Smooth muscle cell (in vitro differentiated cells): ENCODE data around the gene RARRES1. TPM values are rescaled to one million over a fixed set of nuclear protein-coding genes. Genes with fewer than 3 reads are reported as not detected.
A peak's percentile ranks its signal among the peaks of the same experiment; 100 is the strongest.

Experiments
- DNase-seq: peaks from one replicate; lab custom pipeline; 2025; ENCODE audit not compliant: unreplicated experiment; lab: John Stamatoyannopoulos, UW
- H2AFZ ChIP-seq: fragments of 200-600 bp; sonication (generic); 2 replicates; pipeline ENCODE4 v1.6.0; 2016; ENCODE audit warnings: antibody characterized with exemption, low read depth, mild to moderate bottlenecking
- H3F3A ChIP-seq: fragments of 200-600 bp; sonication (generic); 2 replicates; pipeline ENCODE4 v1.6.0; 2017; ENCODE audit warnings: antibody characterized with exemption, low read depth
- H3K27ac ChIP-seq: fragments of 200-600 bp; sonication (generic); 2 replicates; pipeline ENCODE4 v1.5.1; 2016; ENCODE audit warnings: low read depth, mild to moderate bottlenecking
- H3K27me3 ChIP-seq: fragments of 200-600 bp; sonication (generic); 2 replicates; pipeline ENCODE4 v1.6.1; 2016; ENCODE audit warnings: low read depth, mild to moderate bottlenecking
- H3K36me3 ChIP-seq: fragments of 200-600 bp; sonication (generic); 2 replicates; pipeline ENCODE4 v1.5.1; 2016; ENCODE audit warnings: low read depth
- H3K4me1 ChIP-seq: fragments of 200-600 bp; sonication (generic); 2 replicates; pipeline ENCODE4 v1.5.1; 2016; ENCODE audit warnings: low read depth
- H3K4me2 ChIP-seq: fragments of 200-600 bp; sonication (generic); 2 replicates; pipeline ENCODE4 v1.6.0; 2016; ENCODE audit warnings: mild to moderate bottlenecking
- H3K4me3 ChIP-seq: fragments of 200-600 bp; sonication (generic); 2 replicates; pipeline ENCODE4 v1.5.1; 2016; ENCODE audit warnings: mild to moderate bottlenecking
- H3K79me2 ChIP-seq: fragments of 200-600 bp; sonication (generic); 2 replicates; pipeline ENCODE4 v1.6.0; 2016; ENCODE audit warnings: low read depth, mild to moderate bottlenecking
- H3K9ac ChIP-seq: fragments of 200-600 bp; sonication (generic); 2 replicates; pipeline ENCODE4 v1.6.0; 2016; ENCODE audit warnings: low read depth
- H3K9me3 ChIP-seq: fragments of 200-600 bp; sonication (generic); replicated peaks from 2 replicates; pipeline ENCODE4 v1.5.1; 2016; ENCODE audit warnings: low read depth
- H4K20me1 ChIP-seq: fragments of 200-600 bp; sonication (generic); 2 replicates; pipeline ENCODE4 v1.6.0; 2016; ENCODE audit warnings: low read depth
- WGBS: methylation state at CpG from one replicate; pipeline ENCODE4 v1.1.7; 2016; ENCODE audit warnings: low lambda C conversion rate; 5-methylcytosine and 5-hydroxymethylcytosine counted together
- polyA plus RNA-seq: library from polyadenylated mRNA; unstranded; fragments of >200 nt; fragmentation: Nextera tagmentation; extraction: Ambion mirVana; gene quantifications from 2 replicates; pipeline ENCODE4 v1.2.1, GENCODE V29; 2016
- total RNA-seq: library from RNA; depleted of rRNA; stranded (reverse); fragments of >200 nt; gene quantifications from 2 replicates; pipeline ENCODE4 v1.2.3, GENCODE V29; 2014
- TF ChIP-seq, protein P1 (sequence below): fragments of 200-600 bp; sonication (generic); IDR thresholded peaks from 2 replicates; pipeline ENCODE4 v1.5.1; 2017; ENCODE audit warnings: borderline replicate concordance, mild to moderate bottlenecking, antibody characterized with exemption; ENCODE audit not compliant: insufficient read depth, poor library complexity, severe bottlenecking

The RARRES1 gene
- total and polyA plus RNA-seq, 2 experiments from 2014 or later, result 6.6 to 15.3 TPM

DNA sequence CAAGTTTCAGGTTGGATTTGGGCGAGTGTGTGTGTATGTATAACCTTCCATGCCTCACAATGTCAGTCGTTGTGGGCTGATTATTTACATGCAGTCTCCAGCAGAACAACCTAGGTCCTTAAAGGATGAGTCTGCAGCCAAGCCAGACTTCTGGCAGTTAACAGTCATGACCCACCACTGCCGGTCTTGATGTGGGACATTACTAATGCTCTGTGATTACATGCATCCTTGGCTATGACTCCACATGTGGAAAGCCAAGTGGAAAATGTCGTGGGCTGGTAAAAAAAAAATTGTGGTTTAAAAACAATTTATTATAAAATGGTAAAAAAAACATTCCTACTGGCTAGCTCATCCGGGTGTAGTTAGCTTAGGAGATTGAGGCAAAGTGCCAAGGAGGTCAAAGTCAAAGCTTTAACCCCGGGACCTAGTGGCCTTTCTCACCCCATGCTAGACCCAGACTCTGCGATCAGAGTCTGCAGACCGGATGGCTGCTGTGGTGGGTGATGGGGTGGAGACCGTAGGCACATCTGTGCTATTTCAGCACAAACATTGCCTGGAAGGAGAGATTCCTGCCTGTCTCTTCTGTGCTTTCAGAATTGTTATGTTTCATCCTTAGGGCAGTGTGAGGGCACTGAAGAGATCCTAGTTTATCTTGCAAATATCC is 6.8 kb downstream of the RARRES1 start:
- peak overlapping the region; percentile 96 for H3K27ac ChIP-seq
- H3K9ac ChIP-seq, result peak overlapping the region; percentile 82
- no peaks in the 10 kb centered on the region for H4K20me1 ChIP-seq
- no peaks in the 10 kb centered on the region for H3K79me2 ChIP-seq
- WGBS, result 16% methylated on average over 9 of the region's 9 CpGs
- peaks cover 8% of the 10 kb centered on the region for H3F3A ChIP-seq
- H3K36me3 ChIP-seq, result no peaks in the 10 kb centered on the region
- no peak overlapping the region for H3K4me3 ChIP-seq
- TF ChIP-seq, protein P1, sequence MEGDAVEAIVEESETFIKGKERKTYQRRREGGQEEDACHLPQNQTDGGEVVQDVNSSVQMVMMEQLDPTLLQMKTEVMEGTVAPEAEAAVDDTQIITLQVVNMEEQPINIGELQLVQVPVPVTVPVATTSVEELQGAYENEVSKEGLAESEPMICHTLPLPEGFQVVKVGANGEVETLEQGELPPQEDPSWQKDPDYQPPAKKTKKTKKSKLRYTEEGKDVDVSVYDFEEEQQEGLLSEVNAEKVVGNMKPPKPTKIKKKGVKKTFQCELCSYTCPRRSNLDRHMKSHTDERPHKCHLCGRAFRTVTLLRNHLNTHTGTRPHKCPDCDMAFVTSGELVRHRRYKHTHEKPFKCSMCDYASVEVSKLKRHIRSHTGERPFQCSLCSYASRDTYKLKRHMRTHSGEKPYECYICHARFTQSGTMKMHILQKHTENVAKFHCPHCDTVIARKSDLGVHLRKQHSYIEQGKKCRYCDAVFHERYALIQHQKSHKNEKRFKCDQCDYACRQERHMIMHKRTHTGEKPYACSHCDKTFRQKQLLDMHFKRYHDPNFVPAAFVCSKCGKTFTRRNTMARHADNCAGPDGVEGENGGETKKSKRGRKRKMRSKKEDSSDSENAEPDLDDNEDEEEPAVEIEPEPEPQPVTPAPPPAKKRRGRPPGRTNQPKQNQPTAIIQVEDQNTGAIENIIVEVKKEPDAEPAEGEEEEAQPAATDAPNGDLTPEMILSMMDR, result no peak
- no peaks in the 10 kb centered on the region for H3K9me3 ChIP-seq
- peak overlapping the region; percentile 72 for H3K4me2 ChIP-seq
- no peaks in the 10 kb centered on the region for H3K27me3 ChIP-seq
- H2AFZ ChIP-seq, result no peak overlapping the region
- peaks cover 7% of the 10 kb centered on the region for H3K4me1 ChIP-seq
- peak; percentile 45 for DNase-seq

DNA sequence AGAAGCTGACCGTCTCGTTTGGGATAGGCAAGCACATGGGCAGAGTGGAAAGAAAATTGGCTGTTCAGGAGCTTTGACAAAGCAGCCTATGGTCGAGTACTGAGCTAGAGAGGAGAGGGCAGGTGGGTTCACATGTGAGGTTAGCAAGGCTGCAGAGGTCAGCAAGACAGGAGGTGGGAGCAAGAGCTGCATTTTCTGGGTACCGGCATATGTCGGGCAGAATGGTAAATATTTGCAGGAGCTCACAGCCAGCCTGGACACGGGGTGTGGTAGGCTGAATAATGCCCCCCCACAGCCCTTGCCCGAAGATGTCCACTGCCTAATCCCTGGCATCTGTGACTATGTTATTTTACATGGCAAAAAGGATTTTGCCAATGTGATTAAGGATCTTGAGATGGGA is 8.3 kb downstream of the RARRES1 start:
- no peaks in the 10 kb centered on the region for H3K79me2 ChIP-seq
- peaks cover 7% of the 10 kb centered on the region for H3K4me1 ChIP-seq
- H3K9ac ChIP-seq, result peak overlapping the region; percentile 82
- no peaks in the 10 kb centered on the region for H3K36me3 ChIP-seq
- H3K4me3 ChIP-seq, result no peak overlapping the region
- no peaks in the 10 kb centered on the region for H3K9me3 ChIP-seq
- DNase-seq, result no peak
- WGBS, result 64% methylated on average over 7 of the region's 7 CpGs
- H3K27me3 ChIP-seq, result no peaks in the 10 kb centered on the region
- H4K20me1 ChIP-seq, result no peaks in the 10 kb centered on the region
- H3K27ac ChIP-seq, result peak overlapping the region; percentile 96
- TF ChIP-seq, protein P1, result no peak
- H3F3A ChIP-seq, result peaks cover 8% of the 10 kb centered on the region
- H3K4me2 ChIP-seq, result peak overlapping the region; percentile 40
- H2AFZ ChIP-seq, result no peak overlapping the region

DNA sequence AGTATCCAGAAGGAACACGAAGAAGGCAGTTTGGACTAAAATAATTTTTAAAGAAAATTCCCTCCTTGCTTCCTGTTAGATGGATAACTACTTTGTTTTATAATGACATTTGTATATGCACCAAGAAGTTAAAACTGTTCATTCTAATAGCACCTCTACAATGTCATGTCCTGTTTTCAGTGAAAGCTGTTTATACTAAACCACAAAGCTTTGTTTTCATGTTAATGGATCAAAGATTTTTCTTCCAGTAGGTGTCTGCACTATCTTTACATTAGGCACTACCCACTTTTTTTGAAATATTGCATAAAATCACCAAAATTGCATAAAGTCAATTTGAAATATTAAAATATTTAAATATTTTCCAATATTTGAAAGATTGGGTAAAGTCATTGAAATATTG is 10.1 kb downstream of the RARRES1 start:
- WGBS, result 100% methylated on average over 1 of the region's 1 CpG
- Histone ChIP-seq H3K79me2 (no peaks in the 10 kb centered on the region), H3K27ac (peak overlapping the region; percentile 96), H3K4me3 (no peak overlapping the region), H3K36me3 (no peaks in the 10 kb centered on the region), H3K4me2 (peak overlapping the region; percentile 2), H3K4me1 (peaks cover 7% of the 10 kb centered on the region), H3K9me3 (no peaks in the 10 kb centered on the region), H2AFZ (no peak overlapping the region), H3K9ac (no peak overlapping the region), H3F3A (peaks cover 8% of the 10 kb centered on the region), H4K20me1 (no peaks in the 10 kb centered on the region), H3K27me3 (no peaks in the 10 kb centered on the region)
- TF ChIP-seq, protein P1, result no peak
- no peak for DNase-seq
